ENCODE results near the gene KIAA1217.

Gene KIAA1217

GRCh38 chr10:24277771-24278170 is 68.8 kb downstream of the KIAA1217 start:
- H3K9me3 ChIP-seq = no peaks in the 10 kb centered on the region
- H3K4me3 ChIP-seq (ENCODE audit: low read depth in 1 of 2, low read length in 1 of 2) = no peak overlapping the region
- no peaks in the 10 kb centered on the region for H3K4me1 ChIP-seq (ENCODE audit: control insufficient read depth in 1 of 2, insufficient read depth in 1 of 2, low read depth in 1 of 2, low read length in 1 of 2)
- no peaks in the 10 kb centered on the region for H3K27me3 ChIP-seq
- H3K27ac ChIP-seq = no peak overlapping the region
- TF ChIP-seq, protein P1, sequence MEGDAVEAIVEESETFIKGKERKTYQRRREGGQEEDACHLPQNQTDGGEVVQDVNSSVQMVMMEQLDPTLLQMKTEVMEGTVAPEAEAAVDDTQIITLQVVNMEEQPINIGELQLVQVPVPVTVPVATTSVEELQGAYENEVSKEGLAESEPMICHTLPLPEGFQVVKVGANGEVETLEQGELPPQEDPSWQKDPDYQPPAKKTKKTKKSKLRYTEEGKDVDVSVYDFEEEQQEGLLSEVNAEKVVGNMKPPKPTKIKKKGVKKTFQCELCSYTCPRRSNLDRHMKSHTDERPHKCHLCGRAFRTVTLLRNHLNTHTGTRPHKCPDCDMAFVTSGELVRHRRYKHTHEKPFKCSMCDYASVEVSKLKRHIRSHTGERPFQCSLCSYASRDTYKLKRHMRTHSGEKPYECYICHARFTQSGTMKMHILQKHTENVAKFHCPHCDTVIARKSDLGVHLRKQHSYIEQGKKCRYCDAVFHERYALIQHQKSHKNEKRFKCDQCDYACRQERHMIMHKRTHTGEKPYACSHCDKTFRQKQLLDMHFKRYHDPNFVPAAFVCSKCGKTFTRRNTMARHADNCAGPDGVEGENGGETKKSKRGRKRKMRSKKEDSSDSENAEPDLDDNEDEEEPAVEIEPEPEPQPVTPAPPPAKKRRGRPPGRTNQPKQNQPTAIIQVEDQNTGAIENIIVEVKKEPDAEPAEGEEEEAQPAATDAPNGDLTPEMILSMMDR (IDR thresholded peaks at IDR 0.05) = no peak
- no peaks in the 10 kb centered on the region for H3K36me3 ChIP-seq

DNA sequence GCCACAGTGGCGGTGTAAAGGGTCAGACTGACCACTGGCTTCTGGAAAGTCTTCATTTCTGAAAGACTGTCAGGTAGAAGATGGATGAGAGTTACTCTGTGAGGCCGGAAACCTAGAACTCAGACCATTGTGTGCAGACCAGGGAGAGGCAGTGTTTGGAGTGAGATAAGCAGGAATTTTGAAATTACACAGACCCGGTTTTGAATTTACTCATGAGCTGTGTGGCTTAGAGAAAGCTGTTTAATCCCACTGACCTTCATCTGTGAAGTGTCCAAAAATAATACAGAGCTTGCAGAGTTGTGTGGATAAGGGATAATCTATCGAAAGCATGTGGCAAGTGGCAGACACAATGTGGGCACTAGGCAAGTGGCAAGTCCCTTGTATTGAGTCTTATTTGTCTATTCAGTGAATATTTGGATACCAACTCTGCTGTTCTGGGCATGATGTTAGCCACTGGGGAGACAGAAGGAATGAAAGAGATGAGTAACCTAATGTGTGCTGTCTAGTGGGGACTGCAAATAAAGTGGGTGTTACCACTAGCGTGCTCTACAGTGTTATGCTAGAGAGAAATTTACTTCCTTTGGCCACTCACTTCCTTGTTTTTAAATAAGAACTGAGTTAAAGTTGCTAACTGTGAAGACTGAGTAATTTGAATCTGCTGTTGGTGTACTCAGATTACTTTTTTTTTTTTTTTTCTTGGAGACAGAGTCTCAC is 69.4 kb downstream of the KIAA1217 start:
- Histone ChIP-seq H3K36me3 (no peaks in the 10 kb centered on the region), H3K9me3 (no peaks in the 10 kb centered on the region), H3K27me3 (no peaks in the 10 kb centered on the region), H3K27ac (no peak overlapping the region), H3K4me3 (ENCODE audit: low read depth in 1 of 2, low read length in 1 of 2) (no peak overlapping the region), H3K4me1 (ENCODE audit: control insufficient read depth in 1 of 2, insufficient read depth in 1 of 2, low read depth in 1 of 2, low read length in 1 of 2) (no peaks in the 10 kb centered on the region)
- TF ChIP-seq, protein P1 (IDR thresholded peaks at IDR 0.05) = no peak

DNA sequence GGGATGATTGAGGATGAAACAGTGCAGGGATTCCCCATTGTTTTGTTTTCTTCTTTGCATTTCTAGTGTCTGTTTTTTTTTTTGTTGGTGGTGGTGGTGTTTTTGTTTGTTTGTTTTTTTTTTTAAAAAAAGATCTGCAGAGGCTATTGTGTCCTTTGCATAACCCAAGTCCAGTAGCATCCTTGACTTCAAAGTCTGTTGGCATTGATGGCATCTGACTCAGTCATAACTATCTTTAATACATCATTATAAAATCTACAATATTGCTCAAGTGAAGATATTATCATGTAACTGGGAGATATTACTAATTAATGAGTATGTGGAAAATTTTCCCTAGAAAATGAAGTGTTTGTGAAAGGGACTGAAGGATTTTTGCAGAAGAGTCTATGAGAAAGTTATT is 70.2 kb downstream of the KIAA1217 start:
- TF ChIP-seq, protein P1 (IDR thresholded peaks at IDR 0.05) = no peak
- Histone ChIP-seq H3K9me3 (no peaks in the 10 kb centered on the region), H3K27ac (no peak overlapping the region), H3K27me3 (no peaks in the 10 kb centered on the region), H3K4me3 (ENCODE audit: low read depth in 1 of 2, low read length in 1 of 2) (no peak overlapping the region), H3K4me1 (ENCODE audit: control insufficient read depth in 1 of 2, insufficient read depth in 1 of 2, low read depth in 1 of 2, low read length in 1 of 2) (no peaks in the 10 kb centered on the region), H3K36me3 (no peaks in the 10 kb centered on the region)

GRCh38 chr10:24287559-24288195 is 78.7 kb downstream of the KIAA1217 start:
- Histone ChIP-seq H3K4me3 (ENCODE audit: low read depth in 1 of 2, low read length in 1 of 2) (no peak overlapping the region), H3K27me3 (no peaks in the 10 kb centered on the region), H3K9me3 (no peaks in the 10 kb centered on the region), H3K36me3 (no peaks in the 10 kb centered on the region), H3K27ac (no peak overlapping the region), H3K4me1 (ENCODE audit: control insufficient read depth in 1 of 2, insufficient read depth in 1 of 2, low read depth in 1 of 2, low read length in 1 of 2) (no peaks in the 10 kb centered on the region)
- TF ChIP-seq, protein P1 (IDR thresholded peaks at IDR 0.05) = no peak

GRCh38 chr10:24288581-24288980 is 79.6 kb downstream of the KIAA1217 start:
- no peak overlapping the region for H3K4me3 ChIP-seq (ENCODE audit: low read depth in 1 of 2, low read length in 1 of 2)
- no peak overlapping the region for H3K27ac ChIP-seq
- no peaks in the 10 kb centered on the region for H3K27me3 ChIP-seq
- TF ChIP-seq, protein P1 (IDR thresholded peaks at IDR 0.05) = no peak
- no peaks in the 10 kb centered on the region for H3K9me3 ChIP-seq
- no peaks in the 10 kb centered on the region for H3K4me1 ChIP-seq (ENCODE audit: control insufficient read depth in 1 of 2, insufficient read depth in 1 of 2, low read depth in 1 of 2, low read length in 1 of 2)
- H3K36me3 ChIP-seq = no peaks in the 10 kb centered on the region
